A673 (cell line): ENCODE measurements around the gene SDS.

Experiments
- EZH2 ChIP-seq: fragments of 200-600 bp; sonication (generic); IDR thresholded peaks from 2 replicates; pipeline ENCODE4 v1.6.1; 2017; ENCODE audit warnings: borderline replicate concordance, low read depth, mild to moderate bottlenecking, mixed read lengths, antibody characterized with exemption, low read length; ENCODE audit not compliant: poor library complexity, severe bottlenecking
- TF ChIP-seq, protein P1 (sequence below): fragments of 300-800, 200-600 bp; sonication (generic); conservative IDR thresholded peaks from 2 replicates; pipeline ENCODE4 v1.5.1; 2017; ENCODE audit warnings: low read depth, mild to moderate bottlenecking, antibody characterized with exemption, low read length, moderate library complexity, mixed read lengths

DNA sequence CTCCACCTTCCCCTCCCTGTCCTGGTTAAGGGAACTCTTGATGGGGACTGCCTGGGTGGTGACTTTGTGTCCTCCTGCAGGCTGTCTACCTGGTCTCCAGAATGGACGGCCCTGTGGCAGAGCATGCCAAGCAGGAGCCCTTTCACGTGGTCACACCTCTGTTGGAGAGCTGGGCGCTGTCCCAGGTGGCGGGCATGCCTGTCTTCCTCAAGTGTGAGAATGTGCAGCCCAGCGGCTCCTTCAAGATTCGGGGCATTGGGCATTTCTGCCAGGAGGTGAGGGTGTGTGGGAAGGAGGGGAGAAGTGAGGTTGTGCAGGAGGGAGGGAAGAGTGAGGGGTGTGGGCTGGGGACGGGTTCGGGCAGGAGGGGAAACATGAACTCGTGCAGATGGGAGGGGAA is 24.2 kb upstream of the SDS start:
- TF ChIP-seq, protein P1, sequence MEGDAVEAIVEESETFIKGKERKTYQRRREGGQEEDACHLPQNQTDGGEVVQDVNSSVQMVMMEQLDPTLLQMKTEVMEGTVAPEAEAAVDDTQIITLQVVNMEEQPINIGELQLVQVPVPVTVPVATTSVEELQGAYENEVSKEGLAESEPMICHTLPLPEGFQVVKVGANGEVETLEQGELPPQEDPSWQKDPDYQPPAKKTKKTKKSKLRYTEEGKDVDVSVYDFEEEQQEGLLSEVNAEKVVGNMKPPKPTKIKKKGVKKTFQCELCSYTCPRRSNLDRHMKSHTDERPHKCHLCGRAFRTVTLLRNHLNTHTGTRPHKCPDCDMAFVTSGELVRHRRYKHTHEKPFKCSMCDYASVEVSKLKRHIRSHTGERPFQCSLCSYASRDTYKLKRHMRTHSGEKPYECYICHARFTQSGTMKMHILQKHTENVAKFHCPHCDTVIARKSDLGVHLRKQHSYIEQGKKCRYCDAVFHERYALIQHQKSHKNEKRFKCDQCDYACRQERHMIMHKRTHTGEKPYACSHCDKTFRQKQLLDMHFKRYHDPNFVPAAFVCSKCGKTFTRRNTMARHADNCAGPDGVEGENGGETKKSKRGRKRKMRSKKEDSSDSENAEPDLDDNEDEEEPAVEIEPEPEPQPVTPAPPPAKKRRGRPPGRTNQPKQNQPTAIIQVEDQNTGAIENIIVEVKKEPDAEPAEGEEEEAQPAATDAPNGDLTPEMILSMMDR, result no peak
- no peak for TF ChIP-seq EZH2
